NAMALWA (cell line): Measurements from ENCODE around the gene ROR2.

Source experiments
- DNase-seq: peaks from one replicate; pipeline ENCODE4 v3.0.0-alpha.2; 2015; ENCODE audit warnings: low spot score

The ROR2 gene

DNA sequence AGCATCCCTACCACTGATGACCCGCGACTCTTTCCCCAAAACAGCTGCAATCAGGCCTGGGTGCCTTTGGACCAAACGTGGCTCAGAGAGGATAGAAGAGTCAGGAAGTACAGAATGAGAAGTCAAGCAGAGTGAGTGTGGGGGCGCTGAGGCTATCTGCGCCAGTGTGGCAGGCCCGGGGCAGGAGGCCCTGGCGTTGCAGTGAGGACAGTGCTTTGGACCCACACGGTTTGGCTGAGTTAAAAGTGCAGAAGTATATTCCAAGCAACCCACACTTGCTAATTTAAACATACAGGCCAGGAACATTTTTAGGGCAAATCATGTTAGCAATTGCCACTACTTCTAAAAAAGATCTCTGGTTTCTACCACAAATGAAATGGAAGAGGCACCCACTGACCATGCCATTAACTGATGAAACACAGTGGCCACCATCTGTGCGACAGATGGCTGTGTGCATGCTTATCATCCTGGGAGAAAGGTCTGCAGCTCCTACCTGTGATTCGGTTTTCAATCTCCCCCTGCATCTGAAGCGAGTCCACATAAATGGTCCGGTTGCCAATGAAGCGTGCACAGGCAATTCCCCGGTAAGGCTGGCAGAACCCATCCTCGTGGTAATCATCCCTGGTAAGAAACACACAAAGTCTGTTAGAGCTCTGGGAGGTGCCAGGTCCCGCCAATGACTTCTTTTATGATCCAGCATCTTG, 213.0 kb downstream of the ROR2 start:
- no peak for DNase-seq

DNA sequence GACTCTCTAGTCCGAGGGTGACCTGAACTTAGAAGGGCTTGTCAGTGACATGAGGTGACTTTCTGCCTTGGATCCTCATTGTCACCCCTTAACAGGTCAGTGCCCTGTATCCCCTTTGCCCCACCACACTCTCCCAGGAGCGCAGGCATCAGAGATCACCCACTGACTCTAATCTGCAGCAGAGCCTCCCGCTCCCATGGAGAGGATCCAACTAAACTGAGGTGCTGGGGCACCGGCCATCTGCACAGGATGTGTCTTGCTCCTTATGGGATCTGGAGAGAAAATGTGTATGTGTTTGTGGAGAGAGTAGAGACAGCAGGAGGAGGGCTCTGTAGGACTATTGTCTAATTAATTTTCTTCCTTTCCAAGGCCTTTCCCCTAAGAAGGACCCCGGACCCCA, 213.7 kb downstream of the ROR2 start:
- DNase-seq = no peak

DNA sequence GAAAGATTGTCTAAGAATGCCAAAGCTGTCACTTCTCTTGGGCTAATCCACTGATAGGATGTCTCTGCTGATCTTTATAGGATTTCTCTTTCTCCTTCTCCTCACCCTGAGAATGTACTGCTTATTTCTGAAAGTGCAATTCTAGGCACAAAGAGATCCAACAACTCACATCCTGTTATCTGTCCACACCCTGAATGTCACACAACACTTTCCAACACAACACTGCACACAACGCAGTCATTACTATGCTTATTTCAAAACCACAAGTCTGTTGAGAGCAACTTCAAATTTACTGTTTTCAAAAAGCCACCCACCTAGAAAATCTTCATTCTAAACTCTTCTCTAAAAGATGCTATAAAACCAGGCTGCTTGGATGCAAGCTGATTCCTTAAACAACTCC, 215.0 kb downstream of the ROR2 start:
- DNase-seq = no peak

DNA sequence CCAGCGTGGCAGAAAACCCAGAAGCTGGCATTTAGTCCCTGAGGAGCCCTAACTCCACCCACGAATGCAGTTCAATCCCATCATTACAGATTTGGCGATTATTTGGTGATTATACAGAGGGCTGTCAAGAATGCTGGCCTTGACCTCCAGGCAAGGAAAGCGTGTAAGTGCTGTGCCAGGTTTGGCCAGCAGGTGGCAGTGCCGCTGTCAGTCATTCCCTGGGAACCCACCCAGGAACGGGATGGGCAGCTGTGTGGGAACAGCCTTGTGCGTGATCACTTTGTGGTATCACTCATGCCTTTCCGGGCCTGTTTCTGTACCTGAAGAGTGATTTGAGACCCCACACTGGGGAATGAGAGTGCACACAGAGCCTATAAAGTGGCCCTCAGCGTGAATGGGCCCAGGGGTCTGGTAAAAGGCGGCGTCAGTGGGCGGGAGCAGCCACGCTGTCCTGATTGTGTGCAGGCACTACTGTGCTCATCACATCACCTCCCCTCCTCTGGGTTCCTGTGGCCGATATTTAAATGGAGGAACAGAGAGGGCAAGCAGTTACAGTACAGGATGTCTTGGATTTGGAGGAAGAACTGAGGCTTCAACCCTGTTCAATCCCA, 215.6 kb downstream of the ROR2 start:
- DNase-seq = peak; percentile 51

DNA sequence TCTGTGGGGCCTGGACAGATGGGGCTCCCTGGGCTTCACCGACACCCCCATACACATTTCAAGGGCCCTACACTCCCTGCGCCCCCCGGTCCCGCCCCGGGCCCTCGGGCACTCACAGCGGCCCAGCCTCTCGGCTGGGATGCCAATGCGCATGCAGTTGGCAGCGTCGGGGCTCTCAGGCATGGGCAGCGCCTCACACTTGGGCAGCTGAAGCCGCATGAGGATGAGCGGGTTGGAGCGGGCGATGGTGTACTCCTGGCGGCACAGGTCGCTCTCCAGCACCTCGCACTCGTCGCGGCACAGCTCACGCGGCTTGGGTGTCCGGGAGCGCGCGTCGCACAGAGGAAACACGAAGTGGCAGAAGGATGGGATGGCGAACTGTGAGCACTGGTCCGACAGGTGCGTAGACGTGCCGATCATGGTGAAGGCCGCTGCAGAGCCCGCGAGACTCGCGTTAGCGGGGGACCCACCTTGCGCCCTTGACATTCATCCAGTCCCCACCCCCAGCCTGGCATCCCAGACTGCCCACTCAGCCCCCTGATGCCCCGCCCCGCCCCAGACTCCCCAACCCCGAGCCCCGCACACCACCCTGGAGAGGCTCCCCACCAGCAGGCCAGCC, 216.9 kb downstream of the ROR2 start:
- no peak for DNase-seq

DNA sequence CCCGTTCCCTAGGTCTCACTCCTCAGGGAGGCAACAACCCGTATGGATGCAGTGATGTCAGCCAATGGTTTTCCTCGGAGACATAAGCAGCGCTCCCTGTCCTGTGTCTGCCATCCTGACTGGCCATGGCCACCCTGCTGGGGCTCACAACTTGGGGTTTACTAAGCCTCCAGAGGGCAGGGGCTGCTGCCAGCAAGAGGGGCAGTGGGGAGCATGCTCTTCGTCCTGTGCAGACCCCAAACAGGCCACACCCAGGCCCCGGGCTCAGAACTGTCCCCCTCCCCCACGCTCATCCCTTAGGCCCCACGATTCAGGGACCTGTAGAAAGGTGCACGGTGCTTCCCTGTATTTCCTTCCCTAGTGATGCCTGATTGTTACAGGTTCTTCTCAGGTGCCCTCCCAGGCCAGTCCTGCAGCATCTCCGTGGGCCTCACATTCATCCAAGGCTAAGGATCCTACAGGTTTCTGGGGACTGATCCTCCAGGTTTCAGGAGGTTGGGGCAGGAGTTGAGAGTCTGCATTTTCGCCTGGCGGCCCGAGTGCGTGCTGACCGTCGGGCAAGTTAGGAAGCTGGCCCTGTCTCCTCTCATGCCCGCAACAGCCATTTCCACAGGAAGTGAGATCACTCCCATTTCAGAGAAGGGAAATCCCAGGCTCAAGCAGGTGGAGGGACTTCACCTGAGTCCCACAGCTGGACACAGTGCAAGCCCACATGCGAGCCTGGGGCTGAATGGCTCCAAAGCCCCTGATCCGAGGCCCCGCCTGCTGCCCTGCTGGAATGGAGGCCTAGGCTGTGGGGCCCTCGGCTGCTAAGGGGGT, 217.6 kb downstream of the ROR2 start:
- DNase-seq = no peak

DNA sequence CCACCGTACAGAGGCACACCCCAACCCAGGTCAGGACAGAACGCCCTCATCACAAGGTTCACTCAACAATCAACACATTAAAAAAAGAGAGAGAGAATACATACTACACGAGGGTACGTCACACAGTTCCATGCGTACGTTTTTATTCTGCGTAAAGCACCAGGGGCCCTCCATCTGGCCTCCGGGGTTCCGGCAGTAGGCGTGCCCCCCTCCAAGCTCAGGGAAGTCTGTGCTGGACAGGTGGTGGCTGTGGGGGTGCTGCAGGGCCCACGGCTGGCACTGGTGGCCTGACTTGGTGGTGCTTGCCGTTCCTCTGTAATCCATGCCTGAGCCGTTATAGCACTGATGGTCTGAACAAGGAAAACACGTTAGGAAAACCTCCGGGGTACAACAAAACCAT, 219.2 kb downstream of the ROR2 start:
- DNase-seq = no peak

DNA sequence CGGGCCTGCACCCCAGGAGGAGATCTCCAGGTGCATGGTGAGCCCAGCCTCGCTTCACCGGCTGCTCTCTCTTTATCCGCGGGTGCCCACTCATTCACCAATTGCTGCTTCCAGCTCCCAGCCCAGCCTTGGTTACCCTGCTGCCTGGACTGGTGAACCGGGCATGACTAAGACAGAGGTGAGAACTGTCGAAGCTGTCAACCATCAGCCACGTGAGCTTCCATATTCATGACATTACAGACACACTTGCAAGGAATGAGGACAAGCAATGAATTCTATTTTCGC, 220.5 kb downstream of the ROR2 start:
- DNase-seq = no peak

DNA sequence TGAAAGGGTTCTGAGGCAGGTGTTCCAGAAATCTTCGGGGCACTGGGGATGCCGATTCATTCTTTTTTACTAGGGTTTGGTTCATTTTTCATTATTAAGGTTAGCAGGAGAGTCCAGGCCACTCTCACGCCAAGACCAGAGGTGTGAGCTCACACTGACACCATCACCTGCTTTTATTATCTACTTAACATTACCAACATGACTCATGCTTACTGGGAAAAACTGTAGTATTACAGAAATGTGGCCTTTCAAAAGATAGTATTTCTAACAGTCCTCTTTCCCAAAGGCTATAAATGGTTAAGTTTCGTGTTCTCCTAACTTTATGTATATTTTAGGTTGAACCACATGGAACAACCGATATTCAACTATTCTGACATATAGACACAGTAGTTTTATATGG, 222.1 kb downstream of the ROR2 start:
- no peak for DNase-seq

DNA sequence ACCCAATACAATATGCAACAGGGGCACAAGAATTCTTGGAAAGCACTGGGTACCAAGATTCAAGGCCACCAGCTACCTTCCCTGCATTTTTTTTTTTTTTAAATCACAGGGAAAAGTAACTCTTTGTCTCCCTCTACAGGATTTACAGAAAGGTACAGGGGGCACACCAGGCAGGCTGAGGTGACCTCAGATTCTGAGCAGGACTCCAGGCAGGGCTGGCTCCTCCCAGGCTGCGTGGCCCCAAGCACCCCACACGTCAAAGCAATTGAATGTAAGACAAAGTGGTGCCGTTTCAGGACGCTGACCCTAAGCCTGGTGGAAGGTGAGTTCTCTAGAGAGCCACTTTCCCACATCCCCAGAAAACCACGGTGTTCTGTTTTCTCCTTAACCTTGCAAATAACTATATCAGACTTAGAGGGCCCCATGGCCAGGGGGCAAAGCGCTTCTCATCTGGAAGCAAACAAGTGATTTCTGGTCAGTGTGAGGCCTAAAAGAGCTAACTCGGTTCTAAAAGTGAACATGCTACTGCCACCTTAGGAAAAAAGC, 222.6 kb downstream of the ROR2 start:
- peak; percentile 69 for DNase-seq

DNA sequence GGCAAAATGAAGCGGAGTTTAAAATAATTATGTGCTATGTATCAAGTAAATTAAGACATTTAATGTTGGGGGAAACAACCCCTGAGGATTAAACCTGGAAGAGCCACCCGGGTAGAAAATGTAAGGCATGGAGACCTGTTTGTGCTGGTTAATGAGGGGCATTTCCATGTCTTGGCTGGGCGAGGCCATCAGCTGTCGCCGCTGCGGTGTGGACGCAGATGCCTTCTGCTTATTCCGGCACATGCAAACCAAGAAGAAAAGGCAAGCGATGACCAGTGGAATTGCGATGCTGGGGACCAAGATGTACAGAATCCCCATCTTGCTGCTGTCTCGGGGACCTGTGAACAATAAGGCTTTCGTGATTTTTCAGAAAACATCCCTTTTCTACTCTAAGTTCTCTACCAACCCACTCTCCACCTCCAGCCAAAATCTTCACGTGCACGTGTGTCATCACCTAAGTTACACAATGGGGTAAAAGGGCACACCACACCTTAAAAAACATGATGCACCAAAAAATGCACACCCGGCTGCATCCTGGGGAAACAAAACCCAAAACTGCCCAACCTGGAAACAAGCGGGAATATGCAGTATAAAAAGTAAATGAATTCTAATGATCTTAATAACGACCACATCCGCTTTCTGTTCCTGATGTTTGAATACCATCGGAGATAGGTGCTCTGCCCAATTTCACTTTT, 223.5 kb downstream of the ROR2 start:
- DNase-seq = no peak

DNA sequence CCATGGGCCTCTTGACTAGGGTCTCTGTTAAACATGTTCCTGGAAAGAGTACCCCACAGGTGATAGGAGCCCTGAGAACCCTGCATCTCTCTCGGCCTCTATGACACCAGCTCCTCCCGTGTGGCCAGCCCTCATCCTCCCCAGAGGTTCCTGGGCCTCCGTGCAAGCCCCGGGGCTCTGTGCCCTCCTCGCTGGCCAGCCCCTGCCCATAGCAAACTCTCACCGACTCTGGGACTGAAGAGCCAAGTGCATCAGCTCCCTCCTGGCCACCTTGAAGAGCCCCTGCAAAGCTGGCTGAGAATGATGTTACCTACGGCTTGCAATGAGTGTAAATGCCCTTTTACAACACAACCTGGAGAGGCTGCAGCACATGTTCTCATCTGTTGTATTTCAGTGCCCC, 224.4 kb downstream of the ROR2 start:
- DNase-seq = no peak

DNA sequence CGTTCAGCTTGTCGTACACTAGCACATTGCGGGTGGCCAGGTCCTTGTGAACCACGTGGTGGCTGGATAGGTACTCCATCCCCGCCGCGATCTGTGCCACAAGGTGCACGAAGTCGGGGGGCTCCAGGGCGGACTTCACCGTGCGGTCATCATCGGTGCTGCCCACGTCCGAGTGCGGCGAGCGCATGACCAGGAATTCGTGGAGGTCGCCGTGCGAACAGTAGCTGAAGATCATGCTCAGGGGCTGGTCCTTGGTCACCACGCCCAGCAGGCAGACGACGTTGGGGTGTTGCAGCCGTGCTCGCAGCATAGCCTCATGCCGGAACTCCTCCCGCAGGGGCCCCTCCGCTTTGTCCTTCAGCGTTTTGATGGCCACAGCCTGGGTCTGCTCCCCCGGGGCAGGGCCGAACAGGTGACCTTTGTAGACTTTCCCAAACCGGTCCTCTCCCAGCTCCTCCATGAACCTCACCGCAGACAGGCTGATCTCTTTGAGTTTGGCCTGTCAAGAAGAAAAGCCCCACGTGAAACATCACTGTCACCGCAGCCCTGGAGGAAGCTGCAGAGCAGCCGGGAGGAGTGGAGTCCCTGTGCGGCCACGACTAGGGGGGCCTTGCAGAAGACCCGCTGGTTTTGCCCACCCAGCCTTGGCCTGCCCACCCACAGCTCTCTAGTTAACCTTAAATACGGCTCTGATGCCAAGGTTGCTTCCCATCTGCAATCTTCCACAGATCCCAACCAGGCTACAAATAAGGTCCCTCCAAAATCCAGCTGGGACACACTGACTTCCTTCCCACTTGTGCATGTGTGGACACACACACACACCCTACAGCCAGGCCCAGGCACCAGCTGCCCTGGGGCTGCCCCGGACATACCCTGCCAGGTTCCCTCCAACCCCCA, 225.2 kb downstream of the ROR2 start:
- no peak for DNase-seq

DNA sequence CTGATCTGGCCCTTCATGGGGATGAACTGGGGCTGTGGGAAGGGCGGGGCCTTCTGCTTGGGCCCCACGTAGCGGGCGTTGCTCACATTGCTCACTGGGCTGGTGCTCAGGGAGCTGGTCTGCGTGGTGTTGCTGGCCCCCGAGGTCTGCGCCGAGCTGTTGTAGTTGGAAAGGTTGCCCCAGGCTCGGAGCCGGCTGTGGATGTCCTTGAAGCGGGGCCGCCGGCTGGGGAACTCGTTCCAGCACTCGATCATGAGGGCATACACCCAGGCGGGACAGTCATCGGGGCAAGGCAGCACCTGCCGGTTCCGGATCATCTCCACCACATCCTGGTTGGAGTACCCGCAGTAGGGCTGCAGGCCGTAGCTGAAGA, 226.0 kb downstream of the ROR2 start:
- DNase-seq = no peak

DNA sequence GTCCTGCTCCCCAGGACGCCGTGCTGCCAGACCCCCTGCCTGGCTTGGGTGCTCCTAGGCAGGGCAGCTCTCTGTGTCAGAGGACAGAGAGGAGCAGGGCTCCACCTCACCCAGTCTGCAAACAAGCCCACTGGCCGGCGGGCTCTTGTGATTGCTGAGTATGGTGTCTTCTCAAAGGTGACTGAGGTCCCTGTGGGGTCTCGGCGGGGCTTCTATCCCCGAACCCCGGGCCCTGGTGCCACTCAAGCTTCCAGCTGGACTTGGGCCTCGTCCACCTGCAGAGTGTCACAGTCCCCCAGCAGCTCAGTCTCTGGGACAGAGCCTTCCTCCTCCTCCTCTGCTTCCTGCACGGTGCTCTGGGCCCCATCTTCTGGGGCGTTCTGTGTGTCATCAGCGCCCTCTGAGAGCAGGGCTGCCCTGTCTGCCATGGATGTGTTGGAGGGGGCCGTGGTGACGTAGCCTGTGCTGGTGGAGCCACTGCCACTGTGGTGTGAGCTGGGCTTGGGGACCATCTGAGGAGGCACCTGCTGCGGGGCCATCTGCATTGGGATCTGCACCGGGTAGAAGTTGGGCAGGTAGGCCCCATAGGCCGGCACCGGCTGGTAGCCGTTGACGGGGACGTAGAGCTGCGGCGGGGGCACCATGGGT, 226.5 kb downstream of the ROR2 start:
- DNase-seq = no peak

DNA sequence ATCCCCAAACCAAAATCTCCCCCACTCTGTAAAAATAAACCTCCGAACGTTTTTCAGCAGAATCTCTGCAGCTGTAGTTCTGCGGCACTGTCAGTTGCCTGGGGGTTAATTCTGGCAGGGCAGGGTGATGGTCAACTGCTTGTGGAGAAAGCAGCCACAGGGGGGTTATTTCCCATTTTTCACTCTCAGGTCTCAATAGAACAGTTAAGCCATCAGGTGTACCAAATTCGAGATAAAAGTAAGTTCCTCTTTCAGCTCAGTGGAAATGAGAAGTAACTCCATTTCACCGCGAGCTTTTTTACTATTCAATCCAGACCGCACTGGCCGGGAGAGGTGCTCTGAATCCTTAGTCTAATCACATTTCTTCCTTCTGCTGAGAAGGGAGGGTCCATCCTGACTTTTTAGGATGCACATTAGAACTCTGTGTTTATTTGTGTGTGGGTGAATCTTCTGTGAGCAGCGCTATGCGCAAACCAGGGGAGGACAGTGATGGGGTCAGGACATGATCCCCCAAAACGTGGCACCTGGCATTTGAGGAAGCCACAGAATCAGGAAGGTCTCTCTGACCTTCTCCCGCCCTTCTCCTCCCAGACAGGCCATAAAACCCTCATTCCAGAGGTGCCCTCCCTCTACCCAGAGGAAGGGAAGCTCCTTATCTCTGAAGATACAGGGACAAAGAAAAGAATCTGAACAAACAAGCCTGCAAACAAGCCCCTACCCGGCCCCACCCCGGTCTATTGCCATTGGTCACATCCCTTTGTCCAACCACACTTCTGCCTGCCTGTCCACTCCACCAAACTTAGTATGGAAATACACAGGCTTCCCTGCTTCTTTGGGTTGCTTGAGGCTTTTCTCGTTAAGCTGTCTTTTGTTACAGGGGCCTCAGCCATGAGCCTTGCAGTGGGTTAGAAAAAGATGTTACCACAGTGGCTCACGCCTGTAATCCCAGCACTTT, 229.0 kb downstream of the ROR2 start:
- DNase-seq = peak; percentile 23

DNA sequence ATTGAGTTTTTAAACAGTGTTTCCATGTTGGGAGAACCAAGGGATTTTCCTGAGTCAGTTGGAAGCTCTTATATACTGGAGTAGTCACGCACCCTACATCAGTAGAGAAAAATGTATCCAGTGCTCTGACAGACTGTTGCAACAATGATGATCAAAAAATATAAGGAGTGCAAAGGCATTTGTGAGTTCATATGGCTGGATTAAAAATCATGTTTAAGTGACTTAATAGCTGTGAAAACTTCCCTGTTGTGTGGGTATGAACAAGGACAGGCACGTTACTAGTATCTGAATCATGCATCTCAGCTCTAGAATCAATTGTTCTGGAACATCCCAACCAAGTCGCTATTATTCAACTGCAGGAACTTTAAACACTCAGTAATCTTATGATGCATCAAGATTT, 229.7 kb downstream of the ROR2 start:
- DNase-seq = no peak

DNA sequence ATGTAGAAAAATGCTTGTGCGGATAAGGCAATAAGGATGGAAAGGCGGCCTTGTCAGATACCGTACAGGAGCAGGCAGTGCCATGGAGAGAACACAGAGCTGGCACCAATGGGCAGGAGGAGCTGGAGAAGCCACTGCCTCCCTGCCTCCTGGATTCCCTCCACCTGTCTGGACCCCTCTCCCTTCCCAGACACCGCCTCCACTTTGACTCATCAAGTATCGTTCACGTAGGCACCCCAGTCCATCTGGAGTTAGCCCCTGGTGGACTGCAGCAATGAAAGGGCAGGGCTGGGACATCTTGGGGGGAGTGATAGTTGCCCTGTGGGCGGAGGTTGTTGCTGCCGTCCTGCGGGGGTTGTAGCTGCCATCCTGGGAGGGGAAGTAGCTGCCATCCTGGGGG, 232.0 kb downstream of the ROR2 start:
- no peak for DNase-seq

DNA sequence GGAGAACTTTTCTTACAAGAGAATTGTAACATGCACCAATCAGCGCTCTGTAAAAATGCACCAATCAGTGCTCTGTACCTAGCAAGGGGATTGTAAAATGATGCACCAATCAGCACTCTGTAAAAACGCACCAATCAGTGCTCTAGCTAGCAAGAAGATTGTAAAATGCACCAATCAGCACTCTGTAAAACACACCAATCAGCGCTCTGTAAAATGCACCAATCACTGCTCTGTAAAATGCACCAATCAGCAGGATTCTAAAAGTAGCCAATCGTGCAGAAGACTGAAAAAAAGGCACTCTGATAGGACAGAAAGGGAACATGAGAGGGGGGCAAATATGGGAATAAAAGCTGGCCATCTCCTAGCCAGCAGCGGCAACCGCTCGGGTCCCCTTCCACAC, 233.2 kb downstream of the ROR2 start:
- DNase-seq = no peak

DNA sequence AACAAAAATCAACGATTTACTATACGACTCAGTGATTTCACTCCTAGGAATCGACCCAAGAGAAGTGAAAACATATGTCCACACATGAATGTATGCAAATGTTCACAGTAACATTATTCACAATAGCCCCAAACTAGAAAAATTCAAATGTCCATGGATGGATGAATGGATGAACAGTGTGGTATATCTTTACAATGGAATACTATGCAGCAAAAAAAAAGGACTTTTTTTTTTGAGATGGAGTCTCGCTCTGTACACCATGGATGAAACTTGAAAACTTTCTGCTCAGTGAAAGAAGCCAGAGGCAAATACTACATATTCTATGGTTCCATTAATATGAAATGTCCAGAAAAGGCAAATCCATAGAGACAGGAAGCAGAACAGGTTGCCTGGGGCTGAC, 233.8 kb downstream of the ROR2 start:
- DNase-seq = no peak
